OCI-LY1 (cell line): ENCODE results near the gene ZNF134.

Source experiments
- EZH2 ChIP-seq: fragments of 200-600 bp; sonication (generic), shearing (Covaris generic); IDR thresholded peaks from 2 replicates; pipeline ENCODE4 v1.8.0; 2017; ENCODE audit warnings: borderline replicate concordance, mixed run types, mild to moderate bottlenecking, antibody characterized with exemption, low read length, moderate library complexity, mixed read lengths
- TF ChIP-seq, protein P1 (sequence below): fragments of 200-600 bp; sonication (generic), shearing (Covaris generic); IDR thresholded peaks from 2 replicates; pipeline ENCODE4 v1.5.1; 2017; ENCODE audit warnings: mild to moderate bottlenecking, antibody characterized with exemption, low read length, moderate library complexity, mixed read lengths

DNA sequence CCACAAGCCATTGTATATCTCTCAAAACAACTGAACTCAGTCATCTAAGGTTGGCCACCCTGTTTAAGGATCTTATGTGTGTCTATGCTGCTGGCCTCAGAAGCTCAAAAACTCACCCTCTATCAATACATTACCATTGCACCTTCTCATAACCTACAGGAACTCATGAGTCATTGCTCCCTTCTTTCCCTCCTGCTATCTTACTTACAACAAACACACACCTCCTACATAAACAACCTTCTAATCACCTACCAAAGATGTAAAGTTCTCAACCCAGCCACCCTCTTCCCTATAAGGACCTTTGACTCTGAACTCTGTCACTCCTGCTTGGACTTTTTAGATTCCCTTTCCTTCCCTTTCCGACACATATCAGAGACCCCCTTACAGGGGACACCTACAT is 41.4 kb downstream of the ZNF134 start:
- TF ChIP-seq, protein P1, sequence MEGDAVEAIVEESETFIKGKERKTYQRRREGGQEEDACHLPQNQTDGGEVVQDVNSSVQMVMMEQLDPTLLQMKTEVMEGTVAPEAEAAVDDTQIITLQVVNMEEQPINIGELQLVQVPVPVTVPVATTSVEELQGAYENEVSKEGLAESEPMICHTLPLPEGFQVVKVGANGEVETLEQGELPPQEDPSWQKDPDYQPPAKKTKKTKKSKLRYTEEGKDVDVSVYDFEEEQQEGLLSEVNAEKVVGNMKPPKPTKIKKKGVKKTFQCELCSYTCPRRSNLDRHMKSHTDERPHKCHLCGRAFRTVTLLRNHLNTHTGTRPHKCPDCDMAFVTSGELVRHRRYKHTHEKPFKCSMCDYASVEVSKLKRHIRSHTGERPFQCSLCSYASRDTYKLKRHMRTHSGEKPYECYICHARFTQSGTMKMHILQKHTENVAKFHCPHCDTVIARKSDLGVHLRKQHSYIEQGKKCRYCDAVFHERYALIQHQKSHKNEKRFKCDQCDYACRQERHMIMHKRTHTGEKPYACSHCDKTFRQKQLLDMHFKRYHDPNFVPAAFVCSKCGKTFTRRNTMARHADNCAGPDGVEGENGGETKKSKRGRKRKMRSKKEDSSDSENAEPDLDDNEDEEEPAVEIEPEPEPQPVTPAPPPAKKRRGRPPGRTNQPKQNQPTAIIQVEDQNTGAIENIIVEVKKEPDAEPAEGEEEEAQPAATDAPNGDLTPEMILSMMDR: no peak
- TF ChIP-seq EZH2: no peak
